Mesendoderm (in vitro differentiated cells): ENCODE data around the gene ITSN1.

ENCODE experiments used
- DNase-seq: peaks from one replicate; pipeline ENCODE4 v3.0.0; 2013
- H2AK5ac ChIP-seq: 2 replicates; pipeline ENCODE4 v1.6.1; 2013; ENCODE audit warnings: low read length, inconsistent platforms
- H2BK120ac ChIP-seq: 2 replicates; pipeline ENCODE4 v1.6.1; 2013; ENCODE audit warnings: low read depth, mild to moderate bottlenecking, low read length, moderate library complexity, mixed read lengths
- H2BK15ac ChIP-seq: replicated peaks from 2 replicates; pipeline ENCODE4 v1.6.1; 2013; ENCODE audit warnings: low read depth, mild to moderate bottlenecking, moderate library complexity
- H2BK5ac ChIP-seq: 2 replicates; pipeline ENCODE4 v1.6.1; 2013; ENCODE audit warnings: low read length, inconsistent platforms
- H3K18ac ChIP-seq: 2 replicates; pipeline ENCODE4 v1.6.1; 2013; ENCODE audit warnings: mild to moderate bottlenecking, low read length, mixed read lengths
- H3K23ac ChIP-seq: one replicate; pipeline ENCODE4 v1.6.1; 2013; ENCODE audit warnings: low read length
- H3K27ac ChIP-seq: 2 replicates; pipeline ENCODE4 v1.5.1; 2013; ENCODE audit warnings: low read depth, mild to moderate bottlenecking, inconsistent platforms, low read length, moderate library complexity
- H3K27me3 ChIP-seq: 2 replicates; pipeline ENCODE4 v1.6.1; 2013; ENCODE audit warnings: low read length, control low read depth, mild to moderate bottlenecking, inconsistent platforms; ENCODE audit not compliant: insufficient read depth, poor library complexity
- H3K36me3 ChIP-seq: 2 replicates; pipeline ENCODE4 v1.6.1; 2013; ENCODE audit warnings: low read length, inconsistent platforms; ENCODE audit not compliant: control insufficient read depth, insufficient read depth
- H3K4ac ChIP-seq: one replicate; pipeline ENCODE4 v1.6.1; 2013; ENCODE audit warnings: low read depth, mild to moderate bottlenecking, low read length, moderate library complexity
- H3K4me1 ChIP-seq: 2 replicates; pipeline ENCODE4 v1.6.1; 2013; ENCODE audit warnings: low read depth, low read length, inconsistent platforms; ENCODE audit not compliant: control insufficient read depth
- H3K4me2 ChIP-seq: 2 replicates; pipeline ENCODE4 v1.6.1; 2013; ENCODE audit warnings: low read length
- H3K4me3 ChIP-seq: 2 replicates; pipeline ENCODE4 v1.5.1; 2013; ENCODE audit warnings: mild to moderate bottlenecking, low read length
- H3K56ac ChIP-seq: one replicate; pipeline ENCODE4 v1.6.1; 2013; ENCODE audit warnings: low read length
- H3K79me1 ChIP-seq: 2 replicates; pipeline ENCODE4 v1.6.1; 2013; ENCODE audit warnings: low read length, inconsistent platforms
- H3K79me2 ChIP-seq: 2 replicates; pipeline ENCODE4 v1.6.1; 2013; ENCODE audit warnings: mild to moderate bottlenecking, low read length; ENCODE audit not compliant: control insufficient read depth, insufficient read depth
- H3K9ac ChIP-seq: 2 replicates; pipeline ENCODE4 v1.6.1; 2013; ENCODE audit warnings: low read length, inconsistent platforms
- H4K5ac ChIP-seq: one replicate; pipeline ENCODE4 v1.6.1; 2013; ENCODE audit warnings: low read length
- H4K8ac ChIP-seq: one replicate; pipeline ENCODE4 v1.6.1; 2013; ENCODE audit warnings: low read depth, mild to moderate bottlenecking, control low read depth, low read length, moderate library complexity
- WGBS: extraction: QIAGEN DNeasy Blood & Tissue Kit; methylation state at CpG from one replicate; pipeline ENCODE4 v1.1.7; 2013; ENCODE audit warnings: low lambda C conversion rate, missing lambda C conversion rate; ENCODE audit not compliant: insufficient coverage; ENCODE audit errors: extremely low coverage; 5-methylcytosine and 5-hydroxymethylcytosine counted together

The ITSN1 gene

DNA sequence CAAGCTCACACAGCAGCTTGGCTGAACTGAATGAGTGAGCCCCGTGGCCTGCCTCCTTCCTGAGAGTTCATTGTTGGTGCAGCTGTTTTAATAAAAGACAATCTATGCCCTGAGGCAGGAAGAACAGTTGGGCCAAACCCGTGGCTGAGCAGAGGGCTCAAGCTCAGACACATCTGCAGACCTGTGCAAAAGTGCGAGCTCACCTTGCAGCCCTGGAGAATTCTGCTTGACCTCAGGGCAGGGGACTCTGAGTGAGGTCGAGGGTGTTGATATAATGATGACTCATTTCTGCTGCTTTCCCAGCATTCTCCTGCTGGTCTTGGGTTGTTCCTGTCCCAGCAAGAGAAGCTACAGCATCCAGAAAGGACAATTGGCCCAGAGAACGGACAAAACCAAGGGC is 212.3 kb downstream of the ITSN1 start:
- no peaks in the 10 kb centered on the region for H3K4me1 ChIP-seq
- no peak overlapping the region for H3K18ac ChIP-seq
- H4K5ac ChIP-seq: no peak overlapping the region
- H3K4ac ChIP-seq: no peak overlapping the region
- no peak overlapping the region for H4K8ac ChIP-seq
- no peak overlapping the region for H3K56ac ChIP-seq
- no peak overlapping the region for H3K23ac ChIP-seq
- H3K9ac ChIP-seq: no peak overlapping the region
- H3K79me2 ChIP-seq: no peaks in the 10 kb centered on the region
- no peak overlapping the region for H2BK15ac ChIP-seq
- no peaks in the 10 kb centered on the region for H3K27me3 ChIP-seq
- no peak overlapping the region for H2BK5ac ChIP-seq
- peak; percentile 42 for DNase-seq
- H2AK5ac ChIP-seq: no peak overlapping the region
- H3K79me1 ChIP-seq: no peaks in the 10 kb centered on the region
- WGBS: no CpG with 5 or more reads among the region's 5 CpGs
- H3K27ac ChIP-seq: no peak overlapping the region
- H2BK120ac ChIP-seq: no peak overlapping the region
- H3K36me3 ChIP-seq: no peaks in the 10 kb centered on the region
- no peak overlapping the region for H3K4me2 ChIP-seq
- no peak overlapping the region for H3K4me3 ChIP-seq

DNA sequence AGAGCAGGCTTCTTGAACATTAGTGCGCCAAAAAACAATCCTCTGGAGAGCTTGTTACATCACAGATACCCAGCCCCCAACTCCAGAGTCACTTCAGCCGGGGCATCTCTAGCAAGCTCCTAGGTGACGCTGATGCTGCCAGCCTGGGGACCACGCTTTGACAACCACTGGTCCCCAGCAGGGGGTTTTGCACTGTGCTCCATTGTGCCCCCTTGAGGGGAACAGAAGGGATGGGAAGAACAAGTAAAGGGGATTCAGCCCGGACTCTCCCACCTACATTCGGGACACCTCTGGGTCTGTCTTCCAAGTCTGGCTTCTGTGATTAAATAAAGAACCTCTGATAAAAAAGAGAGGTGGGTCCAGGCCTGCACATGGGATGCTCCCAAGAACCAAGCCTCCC is 212.9 kb downstream of the ITSN1 start:
- no peak overlapping the region for H3K23ac ChIP-seq
- H3K4me2 ChIP-seq: no peak overlapping the region
- H3K4me1 ChIP-seq: no peaks in the 10 kb centered on the region
- H3K56ac ChIP-seq: no peak overlapping the region
- no peak overlapping the region for H3K18ac ChIP-seq
- H4K5ac ChIP-seq: no peak overlapping the region
- no peak overlapping the region for H2BK120ac ChIP-seq
- no peaks in the 10 kb centered on the region for H3K79me1 ChIP-seq
- no peak overlapping the region for H3K4ac ChIP-seq
- DNase-seq: peak; percentile 45
- H3K27me3 ChIP-seq: no peaks in the 10 kb centered on the region
- no peak overlapping the region for H2BK15ac ChIP-seq
- H2AK5ac ChIP-seq: no peak overlapping the region
- H4K8ac ChIP-seq: no peak overlapping the region
- no peak overlapping the region for H3K9ac ChIP-seq
- WGBS: no CpG with 5 or more reads among the region's 6 CpGs
- H3K4me3 ChIP-seq: no peak overlapping the region
- no peak overlapping the region for H2BK5ac ChIP-seq
- H3K27ac ChIP-seq: no peak overlapping the region
- H3K79me2 ChIP-seq: no peaks in the 10 kb centered on the region
- no peaks in the 10 kb centered on the region for H3K36me3 ChIP-seq

DNA sequence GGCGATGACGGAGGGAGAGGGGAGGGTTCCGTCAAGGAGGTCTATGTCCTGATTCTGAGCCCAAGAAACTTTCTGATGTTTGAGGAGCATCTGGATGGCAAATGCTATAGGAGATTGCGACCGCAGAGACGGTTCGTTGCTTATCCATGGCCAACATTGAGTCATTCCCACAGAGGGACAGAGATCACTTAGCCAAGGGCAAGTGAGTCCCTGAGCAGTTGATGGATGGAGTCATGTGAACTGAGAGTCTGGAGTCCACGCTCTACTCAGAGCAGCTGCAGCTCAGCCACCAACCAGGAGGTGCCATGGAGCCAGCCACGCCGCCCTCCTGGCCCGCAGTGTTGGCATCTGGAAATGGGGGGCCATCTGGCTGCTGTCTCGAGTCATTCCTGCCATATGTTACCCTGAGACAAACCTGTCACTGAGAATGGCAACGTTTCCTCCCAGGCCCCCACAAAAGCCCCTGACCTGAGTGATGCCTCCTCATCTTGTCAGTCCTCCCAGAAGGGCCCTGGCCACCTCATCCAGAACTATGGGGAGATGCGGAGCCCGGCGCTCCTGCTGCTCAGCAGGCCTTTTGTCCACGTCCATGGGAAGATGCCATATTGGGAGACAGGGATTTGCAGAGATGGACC is 214.7 kb downstream of the ITSN1 start:
- Histone ChIP-seq H3K79me2 (no peaks in the 10 kb centered on the region), H4K8ac (no peak overlapping the region), H3K9ac (no peak overlapping the region), H3K4me2 (no peak overlapping the region), H2BK15ac (no peak overlapping the region), H3K79me1 (no peaks in the 10 kb centered on the region), H3K36me3 (no peaks in the 10 kb centered on the region), H3K56ac (no peak overlapping the region), H3K18ac (no peak overlapping the region), H3K27me3 (no peaks in the 10 kb centered on the region), H3K4me3 (no peak overlapping the region), H3K4me1 (no peaks in the 10 kb centered on the region), H4K5ac (no peak overlapping the region), H3K27ac (no peak overlapping the region), H2AK5ac (no peak overlapping the region), H3K4ac (no peak overlapping the region), H2BK120ac (no peak overlapping the region), H2BK5ac (no peak overlapping the region), H3K23ac (no peak overlapping the region)
- no peak for DNase-seq
- WGBS: no CpG with 5 or more reads among the region's 17 CpGs

DNA sequence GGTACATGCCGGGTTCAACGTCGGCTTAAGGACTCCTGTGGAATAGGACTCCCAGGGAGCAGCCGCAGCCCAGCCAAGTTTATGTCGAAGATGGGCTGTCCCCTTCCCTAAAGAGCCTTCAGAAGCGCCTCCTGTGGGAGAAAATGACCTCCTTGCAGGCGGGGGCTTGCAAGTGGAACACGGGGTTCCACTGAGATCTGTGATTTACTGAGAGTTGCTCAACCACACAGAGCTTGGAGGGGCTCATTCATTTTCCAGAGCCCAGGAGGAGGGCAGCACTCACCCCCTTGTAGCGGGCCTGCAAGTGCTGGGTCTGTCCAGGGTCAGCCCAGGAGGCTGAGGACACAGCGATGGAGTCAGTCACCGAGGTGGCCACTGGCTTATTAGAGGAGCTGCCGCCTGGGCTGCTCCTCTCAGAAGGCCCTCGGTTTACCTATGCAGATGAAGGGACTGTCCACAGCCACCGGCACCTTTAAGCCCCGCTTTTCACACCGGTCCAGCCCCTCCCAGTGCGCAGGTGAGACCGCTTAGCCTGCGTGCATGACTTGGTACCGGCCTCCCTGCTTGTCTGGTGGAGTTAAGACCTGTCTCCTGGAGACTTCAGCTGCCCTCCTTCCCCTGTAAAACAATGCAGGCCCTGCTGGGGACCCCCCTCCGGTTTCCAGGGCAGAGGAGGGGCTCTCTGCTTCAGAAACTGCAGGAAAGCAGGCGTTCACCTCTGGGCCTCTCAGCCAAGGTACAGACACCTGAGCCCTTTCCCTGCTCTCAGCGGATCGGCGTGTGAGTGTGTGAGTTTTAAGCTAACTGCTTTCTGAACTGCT is 215.8 kb downstream of the ITSN1 start:
- no peak overlapping the region for H2BK15ac ChIP-seq
- H3K27me3 ChIP-seq: no peaks in the 10 kb centered on the region
- H2BK120ac ChIP-seq: no peak overlapping the region
- H3K4me2 ChIP-seq: no peak overlapping the region
- DNase-seq: no peak
- H3K4ac ChIP-seq: no peak overlapping the region
- peak overlapping the region; percentile 6 for H3K23ac ChIP-seq
- no peaks in the 10 kb centered on the region for H3K79me1 ChIP-seq
- peak overlapping the region; percentile 16 for H4K8ac ChIP-seq
- no peak overlapping the region for H3K4me3 ChIP-seq
- H3K4me1 ChIP-seq: no peaks in the 10 kb centered on the region
- no CpG with 5 or more reads among the region's 25 CpGs for whole genome bisulfite sequencing
- no peak overlapping the region for H2BK5ac ChIP-seq
- no peaks in the 10 kb centered on the region for H3K79me2 ChIP-seq
- H3K27ac ChIP-seq: no peak overlapping the region
- no peaks in the 10 kb centered on the region for H3K36me3 ChIP-seq
- H4K5ac ChIP-seq: no peak overlapping the region
- H2AK5ac ChIP-seq: no peak overlapping the region
- H3K9ac ChIP-seq: no peak overlapping the region
- H3K56ac ChIP-seq: peak overlapping the region; percentile 28
- no peak overlapping the region for H3K18ac ChIP-seq

DNA sequence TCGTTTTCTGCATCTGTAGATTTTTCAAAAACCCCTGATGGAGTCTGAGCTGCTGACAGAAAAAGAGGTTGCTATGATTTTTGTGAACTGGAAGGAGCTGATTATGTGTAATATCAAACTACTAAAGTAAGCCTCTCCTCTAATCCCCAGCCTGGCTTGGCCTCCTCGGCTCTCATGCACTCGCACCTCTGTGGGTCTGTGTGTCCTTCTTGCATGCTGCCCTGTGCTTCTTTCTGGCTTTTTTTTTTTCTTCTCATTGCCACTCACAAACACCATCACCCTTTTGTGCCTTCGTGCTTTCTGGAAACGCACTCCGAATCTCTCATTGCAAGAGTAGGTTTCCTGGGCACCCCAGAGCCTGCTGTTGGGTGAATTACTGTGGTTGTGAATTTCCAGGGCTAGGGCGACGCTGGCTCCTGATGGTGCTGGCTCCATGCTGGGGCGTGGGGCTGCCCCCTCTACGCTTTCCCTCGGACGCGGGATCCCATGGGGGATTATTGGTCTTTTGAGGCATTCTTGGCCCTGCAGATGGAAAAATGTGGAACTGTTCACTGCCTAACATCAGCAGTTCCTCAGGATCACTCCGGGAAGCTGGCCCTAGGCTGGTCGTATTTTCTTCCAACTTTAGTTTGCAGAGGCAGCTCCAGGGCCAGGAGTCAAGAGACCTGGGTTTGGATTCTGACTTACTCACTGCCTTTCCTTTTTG is 216.5 kb downstream of the ITSN1 start:
- DNase-seq: no peak
- H2BK120ac ChIP-seq: no peak overlapping the region

More for the DNA sequence above, 216.5 kb downstream of the ITSN1 start:
- Histone ChIP-seq H2BK15ac (no peak overlapping the region), H3K79me2 (no peaks in the 10 kb centered on the region), H3K9ac (no peak overlapping the region), H3K4me1 (no peaks in the 10 kb centered on the region), H4K8ac (no peak overlapping the region), H4K5ac (no peak overlapping the region), H2AK5ac (no peak overlapping the region), H3K4me2 (no peak overlapping the region), H3K4me3 (no peak overlapping the region), H3K27me3 (no peaks in the 10 kb centered on the region), H3K56ac (no peak overlapping the region), H3K23ac (no peak overlapping the region), H3K18ac (no peak overlapping the region), H3K79me1 (no peaks in the 10 kb centered on the region), H3K4ac (no peak overlapping the region), H2BK5ac (no peak overlapping the region), H3K27ac (no peak overlapping the region), H3K36me3 (no peaks in the 10 kb centered on the region)
- no CpG with 5 or more reads among the region's 15 CpGs for WGBS
